Measurements from ENCODE around the gene PROCA1. TPM values are rescaled to one million over a fixed set of nuclear protein-coding genes. Genes with fewer than 3 reads are reported as not detected.

Gene PROCA1
- total and polyA plus RNA-seq, 9 of the 15 experiments (the other 6 are each of a cell fraction or from before 2014, with no cell fraction given) = 0.78 to 16.2 (median 5.6) TPM

DNA sequence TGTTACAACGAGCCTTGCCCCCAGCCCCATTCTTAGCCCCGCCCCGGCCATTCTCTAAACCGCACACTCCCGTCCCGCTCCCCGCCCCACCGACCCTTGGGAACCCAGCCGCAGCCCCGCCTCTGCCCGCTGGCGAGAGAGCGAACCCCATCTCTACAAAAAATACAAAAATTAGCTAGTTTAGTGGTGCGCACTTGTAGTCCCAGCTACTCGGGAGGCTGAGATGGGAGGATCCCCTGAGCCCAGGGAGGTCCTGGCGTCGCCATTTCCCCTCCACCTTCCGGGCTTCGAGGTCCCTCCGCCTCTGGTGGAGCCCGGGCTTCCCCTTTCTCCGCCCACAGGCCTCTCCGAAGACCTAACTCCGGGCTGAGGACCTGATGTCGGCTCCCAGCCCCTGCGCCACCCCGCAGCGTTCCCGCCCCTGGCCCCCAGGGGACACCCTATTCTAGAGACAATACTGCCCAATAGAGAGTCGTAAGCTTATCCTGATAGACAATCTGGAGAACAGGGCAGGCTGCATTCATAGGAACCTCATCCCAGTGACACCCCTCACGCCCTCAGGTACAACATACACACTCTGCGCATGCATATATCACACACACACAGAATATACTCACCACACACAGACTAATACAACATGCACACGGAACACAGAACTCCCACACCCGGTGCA is 480 bp upstream of the PROCA1 start (continued):
- peak; percentile 63; the same call in 1 of the 2 replicates for TF ChIP-seq SMARCA5 (IDR thresholded peaks at IDR 0.05)
- no peak for TF ChIP-seq TCF7L2 (IDR thresholded peaks at IDR 0.05; ENCODE audit: low read depth, low read length)
- TF ChIP-seq CBX1 (IDR thresholded peaks at IDR 0.05; ENCODE audit: low read depth) = no peak
- TF ChIP-seq, protein P1, sequence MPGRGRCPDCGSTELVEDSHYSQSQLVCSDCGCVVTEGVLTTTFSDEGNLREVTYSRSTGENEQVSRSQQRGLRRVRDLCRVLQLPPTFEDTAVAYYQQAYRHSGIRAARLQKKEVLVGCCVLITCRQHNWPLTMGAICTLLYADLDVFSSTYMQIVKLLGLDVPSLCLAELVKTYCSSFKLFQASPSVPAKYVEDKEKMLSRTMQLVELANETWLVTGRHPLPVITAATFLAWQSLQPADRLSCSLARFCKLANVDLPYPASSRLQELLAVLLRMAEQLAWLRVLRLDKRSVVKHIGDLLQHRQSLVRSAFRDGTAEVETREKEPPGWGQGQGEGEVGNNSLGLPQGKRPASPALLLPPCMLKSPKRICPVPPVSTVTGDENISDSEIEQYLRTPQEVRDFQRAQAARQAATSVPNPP (IDR thresholded peaks at IDR 0.05; ENCODE audit: borderline replicate concordance, insufficient read depth, insufficient read length) = no peak
- TF ChIP-seq, protein P2, sequence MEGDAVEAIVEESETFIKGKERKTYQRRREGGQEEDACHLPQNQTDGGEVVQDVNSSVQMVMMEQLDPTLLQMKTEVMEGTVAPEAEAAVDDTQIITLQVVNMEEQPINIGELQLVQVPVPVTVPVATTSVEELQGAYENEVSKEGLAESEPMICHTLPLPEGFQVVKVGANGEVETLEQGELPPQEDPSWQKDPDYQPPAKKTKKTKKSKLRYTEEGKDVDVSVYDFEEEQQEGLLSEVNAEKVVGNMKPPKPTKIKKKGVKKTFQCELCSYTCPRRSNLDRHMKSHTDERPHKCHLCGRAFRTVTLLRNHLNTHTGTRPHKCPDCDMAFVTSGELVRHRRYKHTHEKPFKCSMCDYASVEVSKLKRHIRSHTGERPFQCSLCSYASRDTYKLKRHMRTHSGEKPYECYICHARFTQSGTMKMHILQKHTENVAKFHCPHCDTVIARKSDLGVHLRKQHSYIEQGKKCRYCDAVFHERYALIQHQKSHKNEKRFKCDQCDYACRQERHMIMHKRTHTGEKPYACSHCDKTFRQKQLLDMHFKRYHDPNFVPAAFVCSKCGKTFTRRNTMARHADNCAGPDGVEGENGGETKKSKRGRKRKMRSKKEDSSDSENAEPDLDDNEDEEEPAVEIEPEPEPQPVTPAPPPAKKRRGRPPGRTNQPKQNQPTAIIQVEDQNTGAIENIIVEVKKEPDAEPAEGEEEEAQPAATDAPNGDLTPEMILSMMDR (IDR thresholded peaks at IDR 0.05 in 2 of 3, conservative IDR thresholded peaks at IDR 0.05 in 1 of 3; ENCODE audit: insufficient read depth in 2 of 3, low read depth in 1 of 3, low read length in 3 of 3) = peak; percentile 54 to 60 (median 60)
- TF ChIP-seq, protein P3, sequence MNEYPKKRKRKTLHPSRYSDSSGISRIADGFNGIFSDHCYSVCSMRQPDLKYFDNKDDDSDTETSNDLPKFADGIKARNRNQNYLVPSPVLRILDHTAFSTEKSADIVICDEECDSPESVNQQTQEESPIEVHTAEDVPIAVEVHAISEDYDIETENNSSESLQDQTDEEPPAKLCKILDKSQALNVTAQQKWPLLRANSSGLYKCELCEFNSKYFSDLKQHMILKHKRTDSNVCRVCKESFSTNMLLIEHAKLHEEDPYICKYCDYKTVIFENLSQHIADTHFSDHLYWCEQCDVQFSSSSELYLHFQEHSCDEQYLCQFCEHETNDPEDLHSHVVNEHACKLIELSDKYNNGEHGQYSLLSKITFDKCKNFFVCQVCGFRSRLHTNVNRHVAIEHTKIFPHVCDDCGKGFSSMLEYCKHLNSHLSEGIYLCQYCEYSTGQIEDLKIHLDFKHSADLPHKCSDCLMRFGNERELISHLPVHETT (CRISPR knock-in tag; conservative IDR thresholded peaks at IDR 0.05 in 1 of 2, IDR thresholded peaks at IDR 0.05 in 1 of 2) = peak in 1 of 2 experiments; percentile 65; a peak in 2 of 4 replicates
- TF ChIP-seq, protein P4, sequence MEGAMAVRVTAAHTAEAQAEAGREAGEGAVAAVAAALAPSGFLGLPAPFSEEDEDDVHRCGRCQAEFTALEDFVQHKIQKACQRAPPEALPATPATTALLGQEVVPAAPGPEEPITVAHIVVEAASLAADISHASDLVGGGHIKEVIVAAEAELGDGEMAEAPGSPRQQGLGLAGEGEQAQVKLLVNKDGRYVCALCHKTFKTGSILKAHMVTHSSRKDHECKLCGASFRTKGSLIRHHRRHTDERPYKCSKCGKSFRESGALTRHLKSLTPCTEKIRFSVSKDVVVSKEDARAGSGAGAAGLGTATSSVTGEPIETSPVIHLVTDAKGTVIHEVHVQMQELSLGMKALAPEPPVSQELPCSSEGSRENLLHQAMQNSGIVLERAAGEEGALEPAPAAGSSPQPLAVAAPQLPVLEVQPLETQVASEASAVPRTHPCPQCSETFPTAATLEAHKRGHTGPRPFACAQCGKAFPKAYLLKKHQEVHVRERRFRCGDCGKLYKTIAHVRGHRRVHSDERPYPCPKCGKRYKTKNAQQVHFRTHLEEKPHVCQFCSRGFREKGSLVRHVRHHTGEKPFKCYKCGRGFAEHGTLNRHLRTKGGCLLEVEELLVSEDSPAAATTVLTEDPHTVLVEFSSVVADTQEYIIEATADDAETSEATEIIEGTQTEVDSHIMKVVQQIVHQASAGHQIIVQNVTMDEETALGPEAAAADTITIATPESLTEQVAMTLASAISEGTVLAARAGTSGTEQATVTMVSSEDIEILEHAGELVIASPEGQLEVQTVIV (CRISPR knock-in tag; IDR thresholded peaks at IDR 0.05; ENCODE audit: borderline replicate concordance) = no peak
- no peak for TF ChIP-seq ASH1L (IDR thresholded peaks at IDR 0.05; ENCODE audit: borderline replicate concordance, low read depth, partially characterized antibody)
- TF ChIP-seq ZNF124 (CRISPR knock-in tag; IDR thresholded peaks at IDR 0.05) = no peak
- TF ChIP-seq DACH1 (IDR thresholded peaks at IDR 0.05; ENCODE audit: partially characterized antibody) = no peak
- TF ChIP-seq MYBL2 (IDR thresholded peaks at IDR 0.05; ENCODE audit: low read depth) = no peak; the same call in 1 of the 2 replicates
- no peak for TF ChIP-seq MYBL2 (CRISPR knock-in tag; IDR thresholded peaks at IDR 0.05; ENCODE audit: borderline replicate concordance)
